Lung (tissue), 12 donors: ENCODE measurements around the gene TFE3. TPM values are rescaled to one million over a fixed set of nuclear protein-coding genes. Genes with fewer than 3 reads are reported as not detected.
A peak's percentile ranks its signal among the peaks of the same experiment; 100 is the strongest.

Experiments
- ATAC-seq: fragments of 200-7000 bp; cut with Tn5 transposase; one replicate; pipeline ENCODE4 v1.9.1; 2020; ENCODE audit warnings: moderate number of reproducible peaks; ENCODE audit not compliant: insufficient read depth, low FRiP score
- DNase-seq, 3 donors: peaks; one replicate each; pipeline ENCODE4 v3.0.0-alpha.2; 2013 to 2017
- H3K27ac ChIP-seq, 2 donors: one replicate each; pipeline ENCODE4 v1.5.1; 2013; ENCODE audit warnings: mild to moderate bottlenecking in 2 of 2, moderate library complexity in 2 of 2, control low read depth in 1 of 2, inconsistent platforms in 1 of 2, low read depth in 1 of 2, low read length in 1 of 2
- H3K27me3 ChIP-seq, 3 donors: one replicate each; pipeline ENCODE4 v1.5.1; 2013; ENCODE audit warnings: low read length in 2 of 3; ENCODE audit not compliant: control insufficient read depth in 3 of 3, insufficient read depth in 3 of 3
- H3K36me3 ChIP-seq, 4 donors: one replicate each; pipeline ENCODE4 v1.5.1; 2013; ENCODE audit warnings: low read length in 4 of 4, mild to moderate bottlenecking in 1 of 4, moderate library complexity in 1 of 4; ENCODE audit not compliant: control insufficient read depth in 4 of 4, insufficient read depth in 4 of 4
- H3K4me1 ChIP-seq, 5 donors: one replicate each; pipeline ENCODE4 v1.5.1; 2013; ENCODE audit warnings: low read length in 5 of 5, mild to moderate bottlenecking in 2 of 5, moderate library complexity in 1 of 5; ENCODE audit not compliant: control insufficient read depth in 5 of 5, insufficient read depth in 5 of 5
- H3K4me3 ChIP-seq: one replicate; pipeline ENCODE4 v1.5.1; 2013; ENCODE audit warnings: mild to moderate bottlenecking, control low read depth, moderate library complexity
- H3K9ac ChIP-seq, 2 donors: one replicate each; pipeline ENCODE4 v1.5.1; 2013; ENCODE audit warnings: low read length in 2 of 2, control low read depth in 1 of 2; ENCODE audit not compliant: insufficient read depth in 1 of 2
- H3K9me3 ChIP-seq, 4 donors: one replicate each; pipeline ENCODE4 v1.5.1; 2013; ENCODE audit warnings: low read length in 3 of 4, mild to moderate bottlenecking in 1 of 4, moderate library complexity in 1 of 4; ENCODE audit not compliant: control insufficient read depth in 4 of 4, insufficient read depth in 3 of 4
- WGBS, 2 donors: extraction: QIAGEN DNeasy Blood & Tissue Kit; methylation state at CpG; one replicate each; pipeline ENCODE4 v1.1.7; 2013; 5-methylcytosine and 5-hydroxymethylcytosine counted together
- polyA plus RNA-seq, 2 donors: library from polyadenylated mRNA; stranded (reverse); fragments of 200-250 nt; gene quantifications; one replicate each; pipeline ENCODE4 v1.2.1, GENCODE V29; 2013
- total RNA-seq, 2 donors: library from RNA; depleted of rRNA in 1 of 2; stranded (reverse); fragments of >200 nt in 1 of 2; gene quantifications; one replicate each; pipeline ENCODE4 v1.2.1, GENCODE V29; 2014 to 2021
- TF ChIP-seq, protein P1 (sequence below): IDR thresholded peaks from 2 replicates; pipeline ENCODE4 v1.5.1; 2012; ENCODE audit warnings: mild to moderate bottlenecking; ENCODE audit errors: control extremely low read depth, extremely low read depth
- donor health status: control.
- donor health status: control.
- donor health status: Bipolar disorder and iron deficiency.
- donor health status: healthy.
- donor health status: DM: yes; HTN: yes; CAD: no.

The TFE3 gene
- total and polyA plus RNA-seq, 4 donors: 28.4 to 63.7 (median 42.7) TPM

DNA sequence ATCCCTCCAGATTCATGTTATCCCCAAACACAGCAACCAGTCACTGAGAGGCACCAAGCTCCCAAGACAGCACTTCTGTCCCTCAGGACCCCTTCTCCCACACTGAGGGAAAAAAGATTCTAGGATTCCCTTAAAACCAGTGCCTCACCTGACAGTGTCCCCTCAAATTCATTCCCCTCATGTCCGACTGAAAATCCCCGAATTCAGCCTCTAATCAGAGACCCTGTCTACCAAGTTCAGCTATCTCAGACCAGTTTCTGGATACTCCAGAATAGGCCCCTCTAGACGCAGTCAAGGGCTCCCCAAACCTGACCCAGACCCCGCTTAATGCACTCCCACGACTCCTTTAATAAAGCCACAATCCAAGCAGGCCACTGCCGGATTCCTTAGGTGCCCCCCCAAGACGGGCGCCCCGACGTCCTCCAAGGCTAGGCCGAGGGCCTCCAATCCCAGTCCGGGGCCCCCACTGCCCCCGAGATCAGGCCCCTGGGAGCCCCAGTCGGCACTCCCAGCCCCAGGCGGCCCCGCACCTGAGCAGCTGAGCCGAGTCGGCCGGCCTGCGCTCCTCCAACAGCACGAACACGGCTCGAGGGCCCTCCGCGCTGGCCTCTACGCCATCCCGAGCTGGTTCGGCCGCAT, 457 bp downstream of the TFE3 start:
- TF ChIP-seq, protein P1, sequence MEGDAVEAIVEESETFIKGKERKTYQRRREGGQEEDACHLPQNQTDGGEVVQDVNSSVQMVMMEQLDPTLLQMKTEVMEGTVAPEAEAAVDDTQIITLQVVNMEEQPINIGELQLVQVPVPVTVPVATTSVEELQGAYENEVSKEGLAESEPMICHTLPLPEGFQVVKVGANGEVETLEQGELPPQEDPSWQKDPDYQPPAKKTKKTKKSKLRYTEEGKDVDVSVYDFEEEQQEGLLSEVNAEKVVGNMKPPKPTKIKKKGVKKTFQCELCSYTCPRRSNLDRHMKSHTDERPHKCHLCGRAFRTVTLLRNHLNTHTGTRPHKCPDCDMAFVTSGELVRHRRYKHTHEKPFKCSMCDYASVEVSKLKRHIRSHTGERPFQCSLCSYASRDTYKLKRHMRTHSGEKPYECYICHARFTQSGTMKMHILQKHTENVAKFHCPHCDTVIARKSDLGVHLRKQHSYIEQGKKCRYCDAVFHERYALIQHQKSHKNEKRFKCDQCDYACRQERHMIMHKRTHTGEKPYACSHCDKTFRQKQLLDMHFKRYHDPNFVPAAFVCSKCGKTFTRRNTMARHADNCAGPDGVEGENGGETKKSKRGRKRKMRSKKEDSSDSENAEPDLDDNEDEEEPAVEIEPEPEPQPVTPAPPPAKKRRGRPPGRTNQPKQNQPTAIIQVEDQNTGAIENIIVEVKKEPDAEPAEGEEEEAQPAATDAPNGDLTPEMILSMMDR: no peak
- no peaks in the 10 kb centered on the region for H3K27me3 ChIP-seq
- WGBS, 2 donors: 0 to 35% methylated on average over 13 to 29 of the region's 29 CpGs
- peaks cover 0 to 27% (median 7%) of the 10 kb centered on the region in 5 donors for H3K4me1 ChIP-seq
- H3K9ac ChIP-seq: peak overlapping the region; percentile 73 to 86
- peaks cover 4 to 14% (median 12%) of the 10 kb centered on the region in 4 donors for H3K36me3 ChIP-seq
- ATAC-seq (no peak), DNase-seq (peak; percentile 23 to 48 (median 32))
- H3K4me3 ChIP-seq: peak overlapping the region; percentile 51
- H3K27ac ChIP-seq: peak overlapping the region; percentile 95 to 99
- peaks cover 0 to 4% (median 0%) of the 10 kb centered on the region in 4 donors for H3K9me3 ChIP-seq

DNA sequence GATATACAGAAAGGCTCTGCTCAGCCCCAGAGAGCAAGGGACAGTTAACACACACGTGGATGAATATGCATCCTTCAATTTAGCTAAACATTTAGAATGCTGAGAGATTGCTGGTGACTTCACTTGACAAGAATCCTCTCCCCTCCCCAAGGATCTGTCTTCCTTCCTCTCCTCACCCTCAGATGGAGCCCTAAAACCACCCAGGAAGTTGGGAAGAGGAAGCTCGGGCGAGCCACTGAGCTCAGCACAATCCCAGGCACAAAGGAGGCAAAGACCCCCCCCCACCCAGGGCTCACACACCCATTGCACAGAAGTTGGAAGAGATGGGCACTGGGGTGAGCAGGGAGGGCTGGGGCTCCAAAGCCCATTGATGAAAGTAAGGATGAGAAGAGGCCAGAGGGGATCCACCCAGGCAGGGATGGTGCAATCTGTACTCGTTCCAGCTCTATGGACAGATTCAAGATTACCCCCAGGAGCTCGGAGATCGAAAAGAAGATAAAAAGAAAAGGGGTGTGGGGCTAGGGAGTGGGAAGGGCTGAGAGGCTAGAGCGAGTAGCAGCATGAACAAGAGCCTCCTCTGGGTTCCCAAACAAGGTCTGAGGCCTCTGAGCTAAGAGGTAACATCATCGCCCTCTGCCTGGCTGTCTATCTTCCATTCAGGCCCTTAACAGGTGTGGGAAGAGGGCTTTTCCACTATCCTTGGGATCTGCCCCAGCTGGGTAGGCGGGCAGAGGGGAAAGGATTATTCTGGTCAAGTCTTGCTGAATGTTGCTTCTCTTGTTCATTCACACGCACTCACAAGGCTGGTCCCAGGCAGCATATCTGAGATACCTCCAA, 1.2 kb downstream of the TFE3 start:
- peak overlapping the region; percentile 95 to 99 for H3K27ac ChIP-seq
- H3K4me1 ChIP-seq: peaks cover 0 to 27% (median 7%) of the 10 kb centered on the region in 5 donors
- H3K4me3 ChIP-seq: peak overlapping the region; percentile 51
- H3K9me3 ChIP-seq: peaks cover 0 to 4% (median 0%) of the 10 kb centered on the region in 4 donors
- H3K36me3 ChIP-seq: peaks cover 7 to 18% (median 15%) of the 10 kb centered on the region in 4 donors
- DNase-seq (peak in 2 of 3 donors; percentile 17 to 26), ATAC-seq (no peak)
- H3K27me3 ChIP-seq: no peaks in the 10 kb centered on the region
- 3 to 30% methylated on average over 10 of the region's 10 CpGs for WGBS, 2 donors
- TF ChIP-seq, protein P1: no peak
- H3K9ac ChIP-seq: peak overlapping the region; percentile 73 to 86

DNA sequence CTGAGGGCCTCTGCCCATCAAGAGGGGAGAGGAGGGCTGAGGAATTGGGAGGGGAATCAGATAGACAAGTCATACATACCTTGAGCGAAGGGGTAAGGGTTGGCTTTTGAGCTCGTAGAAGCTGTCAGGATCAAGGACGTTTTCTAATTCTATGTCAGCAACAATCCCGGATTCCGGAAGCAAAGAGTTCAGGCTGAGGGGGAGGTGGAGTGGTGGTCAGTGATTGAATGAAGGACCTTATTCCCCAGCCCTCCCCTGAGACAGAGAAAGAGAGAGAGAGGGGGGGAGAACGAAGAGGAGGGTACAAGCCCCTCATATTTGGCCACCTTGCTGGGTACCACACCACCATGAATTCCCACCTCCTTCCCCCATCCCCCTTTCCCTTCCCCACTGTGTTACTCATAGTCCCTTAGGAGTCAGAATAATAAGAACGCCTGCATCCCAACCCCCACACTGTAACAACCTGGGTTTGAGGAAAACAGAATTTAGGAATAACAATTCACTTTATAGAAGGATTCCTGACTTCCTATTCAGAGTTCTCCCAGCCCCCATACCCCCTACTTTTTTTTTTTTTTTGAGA, 2.7 kb downstream of the TFE3 start:
- peak overlapping the region; percentile 76 to 99 for H3K27ac ChIP-seq
- DNase-seq: no peak

More for the DNA sequence above, 2.7 kb downstream of the TFE3 start:
- Histone ChIP-seq H3K9me3 (peaks cover 0 to 4% (median 0%) of the 10 kb centered on the region in 4 donors), H3K4me3 (no peak overlapping the region), H3K4me1 (peaks cover 0 to 27% (median 7%) of the 10 kb centered on the region in 5 donors), H3K36me3 (peaks cover 7 to 20% (median 15%) of the 10 kb centered on the region in 4 donors), H3K27me3 (no peaks in the 10 kb centered on the region), H3K9ac (peak overlapping the region in 1 of 2 donors; percentile 47)
- TF ChIP-seq, protein P1: no peak
- no peak for ATAC-seq
- WGBS, 2 donors: 40 to 43% methylated on average over 6 to 7 of the region's 7 CpGs
